K562 (cell line): ENCODE measurements around the gene MRGPRD. TPM values are rescaled to one million over a fixed set of nuclear protein-coding genes. Genes with fewer than 3 reads are reported as not detected.

ENCODE experiments used
- ATAC-seq: fragments of 200-7000 bp; cut with Tn5 transposase; 3 replicates; pipeline ENCODE4 v1.9.1; 2020; ENCODE audit warnings: moderate library complexity
- BruUV-seq: library from RNA; stranded (reverse); fragments of 400-500 nt; replicated peaks from 2 replicates; lab custom pipeline; 2021; lab: Mats Ljungman, UMichigan
- CTCF ChIA-PET: fragments of 300-600 bp; formaldehyde crosslinking; extraction: SDS; loops from one replicate; lab custom pipeline; 2021; ENCODE audit warnings: low intra/inter-chr PET ratio; lab: Yijun Ruan, JAX
- POLR2A ChIA-PET: fragments of 300-600, 350-650 bp; sonication (Branson Sonifier 250); formaldehyde crosslinking; extraction: SDS; loops from one replicate; lab custom pipeline; 2021; ENCODE audit warnings: antibody characterized with exemption, inconsistent platforms; lab: Yijun Ruan, JAX
- DNase-seq, 4 experiments: peaks; one replicate each; pipeline versions ENCODE4 v3.0.0 to v3.0.0-alpha.2; 2011 to 2018; ENCODE audit warnings: low spot score in 3 of 4, mixed read lengths in 3 of 4; ENCODE audit errors: extremely low read depth in 1 of 4
- FAIRE-seq: peaks from 2 replicates; lab custom pipeline; 2011; peaks lifted over from hg19 to GRCh38; lab: Jason Lieb, UNC
- H2AFZ ChIP-seq: 2 replicates; pipeline ENCODE4 v1.6.0; 2011; ENCODE audit warnings: low read depth, low read length, control low read depth, inconsistent platforms
- H3K27ac ChIP-seq: fragments of 200-600 bp; 3 replicates; pipeline ENCODE4 v1.8.0; 2011; ENCODE audit warnings: low read depth, mild to moderate bottlenecking, control low read depth, inconsistent platforms, low read length, moderate library complexity, mixed read lengths; ENCODE audit errors: extremely low read depth
- H3K27me3 ChIP-seq, 2 experiments: fragments of 300-600 bp in 1 of 2; 2 replicates in 1 of 2; 3 replicates in 1 of 2; pipeline versions ENCODE4 v1.6.0 to v1.8.0; 2011; ENCODE audit warnings: inconsistent platforms in 2 of 2, low read length in 2 of 2, mild to moderate bottlenecking in 1 of 2, mixed read lengths in 1 of 2, moderate library complexity in 1 of 2; ENCODE audit not compliant: control insufficient read depth in 2 of 2, insufficient read depth in 2 of 2
- H3K36me3 ChIP-seq: fragments of 300-600 bp; 3 replicates; pipeline ENCODE4 v1.8.0; 2011; ENCODE audit warnings: mild to moderate bottlenecking, low read length, inconsistent platforms; ENCODE audit not compliant: control insufficient read depth, insufficient read depth
- H3K4me1 ChIP-seq, 2 experiments: fragments of 200-600 bp in 1 of 2; replicated peaks in 1 of 2; 2 replicates in 1 of 2; 3 replicates in 1 of 2; pipeline versions ENCODE4 v1.5.1 to v1.8.0; 2011; ENCODE audit warnings: inconsistent platforms in 2 of 2, low read length in 2 of 2, mild to moderate bottlenecking in 1 of 2, mixed read lengths in 1 of 2, moderate library complexity in 1 of 2; ENCODE audit not compliant: control insufficient read depth in 2 of 2, insufficient read depth in 2 of 2
- H3K4me2 ChIP-seq: 2 replicates; pipeline ENCODE4 v1.6.1; 2011; ENCODE audit warnings: low read length, control low read depth, inconsistent platforms, mixed read lengths; ENCODE audit not compliant: insufficient read depth
- H3K4me3 ChIP-seq: fragments of 200-600 bp; sonication (generic), shearing (Covaris generic); 2 replicates; pipeline ENCODE4 v1.5.1; 2016; ENCODE audit warnings: control low read depth, inconsistent platforms
- H3K79me2 ChIP-seq: fragments of 200-600 bp; 3 replicates; pipeline ENCODE4 v1.8.0; 2011; ENCODE audit warnings: low read length, inconsistent platforms; ENCODE audit not compliant: control insufficient read depth, insufficient read depth
- H3K9ac ChIP-seq, 2 experiments: 2 replicates each; pipeline versions ENCODE4 v1.6.0 to v1.6.1; 2011; ENCODE audit warnings: low read depth in 2 of 2, low read length in 2 of 2, control low read depth in 1 of 2, inconsistent platforms in 1 of 2, mild to moderate bottlenecking in 1 of 2, mixed read lengths in 1 of 2; ENCODE audit not compliant: insufficient read depth in 1 of 2
- H3K9me1 ChIP-seq: one replicate; pipeline ENCODE4 v1.6.0; 2011; ENCODE audit warnings: inconsistent platforms, mild to moderate bottlenecking, low read length, moderate library complexity; ENCODE audit not compliant: control insufficient read depth, insufficient read depth
- H3K9me3 ChIP-seq: replicated peaks from 2 replicates; pipeline ENCODE4 v1.5.1; 2011; ENCODE audit warnings: low read depth, low read length, inconsistent platforms; ENCODE audit not compliant: control insufficient read depth, insufficient read depth
- H4K20me1 ChIP-seq: replicated peaks from 2 replicates; pipeline ENCODE4 v1.6.1; 2011; ENCODE audit warnings: low read length, inconsistent platforms, mixed read lengths; ENCODE audit not compliant: control insufficient read depth, insufficient read depth
- DACH1 ChIP-seq: fragments of 450-650 bp; IDR thresholded peaks from 2 replicates; pipeline ENCODE4 v1.6.1; 2018; ENCODE audit not compliant: partially characterized antibody
- EGR1 ChIP-seq: fragments of 450-650 bp; conservative IDR thresholded peaks from 2 replicates; pipeline ENCODE4 v1.6.1; 2017; ENCODE audit warnings: mild to moderate bottlenecking
- NR2C2 ChIP-seq, 2 experiments: fragments of 200-800 bp in 1 of 2; sonication (Bioruptor generic) in 1 of 2; sonication (generic) in 1 of 2; formaldehyde crosslinking in 1 of 2; IDR thresholded peaks; 2 replicates each; pipeline versions ENCODE4 v1.6.1 to v1.8.0; 2016 to 2022; ENCODE audit warnings: mild to moderate bottlenecking in 1 of 2, missing compliant biosample characterization in 1 of 2, missing genetic modification characterization in 1 of 2, missing genetic modification reagents in 1 of 2
- PCBP2 ChIP-seq: fragments of 200-400 bp; formaldehyde crosslinking; IDR thresholded peaks from 2 replicates; pipeline ENCODE4 v1.6.1; 2018; ENCODE audit warnings: low read length, low read depth, mild to moderate bottlenecking, moderate library complexity; ENCODE audit not compliant: poor library complexity, severe bottlenecking
- PML ChIP-seq: IDR thresholded peaks from 2 replicates; pipeline ENCODE4 v1.6.1; 2012; ENCODE audit warnings: low read length, inconsistent platforms
- POLR2G ChIP-seq: fragments of 200-400 bp; formaldehyde crosslinking; IDR thresholded peaks from 2 replicates; pipeline ENCODE4 v1.6.1; 2017; ENCODE audit warnings: low read depth, mild to moderate bottlenecking, antibody characterized with exemption, low read length, moderate library complexity
- RNF2 ChIP-seq: sonication (generic); IDR thresholded peaks from 2 replicates; pipeline ENCODE4 v1.6.1; 2016
- WGBS: fragments of 100-300 bp; shearing (Covaris generic); methylation state at CpG from one replicate; pipeline ENCODE4 v1.1.6; 2016; ENCODE audit warnings: low coverage, mixed read lengths; ENCODE audit not compliant: insufficient coverage; ENCODE audit errors: missing lambda C conversion rate; 5-methylcytosine and 5-hydroxymethylcytosine counted together
- in situ Hi-C: fragments of 300-500 bp; cut with MboI; formaldehyde crosslinking; loops from 4 replicates; pipeline ENCODE4 v1.15.0; 2018; ENCODE audit warnings: inconsistent platforms, mixed read lengths
- intact Hi-C: fragments of 100-400 bp; cut with micrococcal nuclease; formaldehyde crosslinking; loops from 2 replicates; pipeline ENCODE4 v1.14.2; 2022
- polyA plus RNA-seq, 8 experiments: library from polyadenylated mRNA; depleted of rRNA in 4 of 8; stranded (reverse) in 5 of 8; unstranded in 3 of 8; fragments of >200 nt; fragmentation: Nextera tagmentation in 2 of 8; fragmentation: Illumina TruSeq in 1 of 8; extraction: Ambion mirVana in 2 of 8; extraction: Trizol in 1 of 8; gene quantifications; 2 replicates each; pipeline versions ENCODE4 v1.2.1 to v1.2.3, GENCODE V29; 2011 to 2014; ENCODE audit warnings: inconsistent platforms in 1 of 8, missing spikeins in 1 of 8
- total RNA-seq, 7 experiments: library from RNA; depleted of rRNA in 6 of 7; stranded (reverse); fragments of >200 nt in 6 of 7; fragmentation: Illumina TruSeq in 2 of 7; extraction: Trizol in 2 of 7; gene quantifications; 2 replicates each; pipeline versions ENCODE4 v1.2.1 to v1.2.3, GENCODE V29; 2011 to 2021; ENCODE audit warnings: low replicate concordance in 1 of 7
- TF ChIP-seq, protein P1 (sequence below): fragments of 250-450 bp; sonication (Bioruptor Pico); IDR thresholded peaks from 2 replicates; pipeline ENCODE4 v1.5.0; 2021; ENCODE audit warnings: mild to moderate bottlenecking, moderate library complexity
- TF ChIP-seq, protein P2 (sequence below): fragments of 450-650 bp; formaldehyde crosslinking; conservative IDR thresholded peaks from 2 replicates; pipeline ENCODE4 v1.4.0; 2022; ENCODE audit warnings: mild to moderate bottlenecking, missing genetic modification characterization

MRGPRD gene
- total and polyA plus RNA-seq, 9 of the 15 experiments (the other 6 are each of a cell fraction or from before 2014, with no cell fraction given) = not detected

DNA sequence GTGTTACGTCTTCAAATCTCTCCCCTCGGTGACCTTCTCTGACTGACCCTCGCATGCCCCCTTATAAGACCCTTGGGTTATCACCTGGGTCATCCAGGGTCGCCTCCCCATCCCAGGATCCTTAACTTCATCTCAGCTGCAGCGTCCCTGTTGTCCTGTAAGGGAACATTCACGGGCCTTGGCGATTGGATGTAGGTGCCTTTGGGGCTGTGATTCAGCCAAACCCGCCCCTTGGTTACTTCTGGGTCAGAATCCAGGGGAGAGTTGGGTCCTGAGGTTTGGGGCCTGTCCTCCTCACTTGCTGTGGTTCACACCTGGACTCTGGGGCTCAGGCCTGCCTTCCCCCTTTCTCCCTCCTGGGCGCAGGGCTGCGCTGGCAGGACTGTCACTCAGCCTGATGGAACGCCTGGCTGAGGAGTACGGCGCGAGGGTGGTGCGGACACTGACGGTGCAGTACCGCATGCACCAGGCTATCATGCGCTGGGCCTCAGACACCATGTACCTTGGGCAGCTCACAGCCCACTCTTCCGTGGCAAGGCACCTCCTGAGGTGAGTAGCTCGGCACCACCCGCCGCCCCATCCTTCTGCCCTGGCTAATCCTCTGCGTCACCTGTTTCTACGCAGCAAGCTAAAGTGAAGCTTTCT is 47.7 kb downstream of the MRGPRD start:
- no peaks in the 10 kb centered on the region for H3K79me2 ChIP-seq
- H3K27me3 ChIP-seq = no peaks in the 10 kb centered on the region
- TF ChIP-seq, protein P1, sequence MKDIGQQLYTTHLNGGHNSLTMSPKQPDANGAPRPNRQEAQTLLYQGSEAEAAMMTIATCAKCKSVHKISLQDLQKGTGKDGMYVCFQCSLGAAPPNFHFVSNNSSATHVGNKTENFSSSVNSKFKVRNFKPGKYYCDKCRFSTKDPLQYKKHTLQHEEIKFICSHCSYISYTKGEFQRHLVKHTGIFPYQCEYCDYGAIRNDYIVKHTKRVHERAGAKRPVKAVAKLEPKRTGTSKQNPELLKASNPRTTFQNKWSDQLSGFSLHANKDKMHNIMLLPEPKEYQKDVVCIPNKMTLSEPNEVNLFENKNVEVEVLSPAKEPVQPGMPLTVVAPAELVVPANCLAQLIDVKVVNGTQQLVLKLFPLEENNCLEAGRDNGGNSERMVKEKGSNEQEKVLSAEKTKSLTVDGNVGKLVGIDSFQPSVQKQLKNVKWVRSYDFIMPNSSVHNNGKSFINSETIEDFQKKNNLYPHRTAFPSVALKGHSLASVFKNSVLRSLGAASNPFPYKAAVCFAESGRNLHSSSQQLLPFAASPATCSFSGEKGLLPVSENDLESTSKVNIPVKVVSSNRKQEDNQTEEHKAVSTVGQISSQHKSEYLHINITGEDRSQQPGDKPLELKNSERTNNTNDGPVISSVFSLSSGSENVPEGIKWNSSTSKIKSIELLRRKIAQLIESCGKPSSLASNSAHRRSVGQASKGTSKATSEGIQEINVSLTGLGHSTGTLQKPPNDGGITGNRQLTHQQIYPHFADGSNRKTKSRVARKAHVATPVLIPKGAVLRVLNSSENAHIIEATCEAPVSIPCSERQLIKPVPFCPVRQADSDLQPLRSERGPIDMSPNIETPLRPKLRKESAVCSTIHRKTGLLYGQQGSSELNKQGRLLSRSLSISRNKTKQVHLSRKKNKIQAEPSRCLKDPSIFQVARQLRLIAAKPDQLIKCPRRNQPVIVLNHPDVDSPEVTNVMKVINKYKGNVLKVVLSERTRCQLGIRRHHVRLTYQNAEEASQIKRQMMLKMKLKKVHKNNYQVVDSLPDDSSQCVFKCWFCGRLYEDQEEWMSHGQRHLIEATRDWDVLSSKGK (CRISPR knock-in tag) = no peak
- TF ChIP-seq PML = no peak
- no peak for TF ChIP-seq NR2C2 (CRISPR knock-in tag; IDR thresholded peaks at IDR 0.05)
- no peak for TF ChIP-seq NR2C2 (tag; IDR thresholded peaks at IDR 0.05)
- TF ChIP-seq DACH1 = no peak
- TF ChIP-seq PCBP2 = no peak
- TF ChIP-seq, protein P2, sequence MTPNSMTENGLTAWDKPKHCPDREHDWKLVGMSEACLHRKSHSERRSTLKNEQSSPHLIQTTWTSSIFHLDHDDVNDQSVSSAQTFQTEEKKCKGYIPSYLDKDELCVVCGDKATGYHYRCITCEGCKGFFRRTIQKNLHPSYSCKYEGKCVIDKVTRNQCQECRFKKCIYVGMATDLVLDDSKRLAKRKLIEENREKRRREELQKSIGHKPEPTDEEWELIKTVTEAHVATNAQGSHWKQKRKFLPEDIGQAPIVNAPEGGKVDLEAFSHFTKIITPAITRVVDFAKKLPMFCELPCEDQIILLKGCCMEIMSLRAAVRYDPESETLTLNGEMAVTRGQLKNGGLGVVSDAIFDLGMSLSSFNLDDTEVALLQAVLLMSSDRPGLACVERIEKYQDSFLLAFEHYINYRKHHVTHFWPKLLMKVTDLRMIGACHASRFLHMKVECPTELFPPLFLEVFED (CRISPR knock-in tag) = no peak
- 0 out of 2 replicates have a peak, but pooled peaks have one; percentile 14 for TF ChIP-seq POLR2G
- no peak for TF ChIP-seq RNF2
- TF ChIP-seq EGR1 = no peak
- FAIRE-seq (no peak), ATAC-seq (no peak), DNase-seq (no peak)
- in situ Hi-C loops = no loop called here
- 95% methylated on average over 19 of the region's 24 CpGs for WGBS
- 0 out of 2 replicates have a peak, but pooled peaks cover 2% of the 10 kb centered on the region for H4K20me1 ChIP-seq
- ChIA-PET POLR2A (interaction anchor here (0.6 kb wide), 1 partner anchor 544 kb away, joined by 3 read pairs; no protein-coding TSS in a partner anchor), CTCF (interaction anchor here (0.6 kb wide), 1 partner anchor 124 kb away, joined by 3 read pairs; no protein-coding TSS in a partner anchor)
- no TSS peak for BruUV-seq
- H3K4me1 ChIP-seq = peaks cover 0 to 5% of the 10 kb centered on the region in 2 experiments; a peak in 1 of 5 replicates
- peaks cover 86% of the 10 kb centered on the region; the same call in 2 of the 3 replicates for H3K36me3 ChIP-seq
- H3K9me1 ChIP-seq = no peaks in the 10 kb centered on the region
- no peak overlapping the region for H3K4me2 ChIP-seq
- no peak overlapping the region for H3K27ac ChIP-seq
- no peak overlapping the region for H3K9ac ChIP-seq
- no peak overlapping the region for H2AFZ ChIP-seq
- no peak overlapping the region for H3K4me3 ChIP-seq
- intact Hi-C loops = no loop called here
- H3K9me3 ChIP-seq = no peaks in the 10 kb centered on the region
